DMS153 treated with DMSO at 0.1 percent for 48 hours (cell line): ENCODE measurements around the gene CES5A.
"Not testable (repeated sequence)": the region's sequence is repeated elsewhere in the genome, so short reads cannot be mapped to it uniquely, and the experiment has no call there.

Experiments
- DNase-seq: peaks from one replicate; lab custom pipeline; 2025; ENCODE audit not compliant: unreplicated experiment; lab: John Stamatoyannopoulos, UW

Gene CES5A

DNA sequence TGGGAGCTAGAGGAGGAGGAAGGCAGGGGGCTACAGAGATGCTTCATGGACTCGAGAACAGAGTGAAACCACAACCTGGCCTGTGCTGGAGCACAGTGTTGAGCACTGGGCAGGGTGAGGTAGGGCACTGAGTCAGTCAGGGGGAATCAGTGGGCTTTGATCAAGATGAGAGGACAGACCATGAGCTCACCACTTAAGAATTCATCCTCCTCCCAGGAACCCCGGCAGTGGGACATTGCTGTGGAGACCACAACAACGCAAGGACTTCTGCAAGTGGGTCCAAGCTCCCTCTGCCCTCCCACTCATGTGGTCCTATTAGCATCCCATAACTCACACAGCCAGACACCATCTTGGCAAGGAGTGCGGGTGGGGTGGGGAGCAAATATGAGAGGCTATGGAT is 1.7 kb upstream of the CES5A start:
- DNase-seq, result no peak

DNA sequence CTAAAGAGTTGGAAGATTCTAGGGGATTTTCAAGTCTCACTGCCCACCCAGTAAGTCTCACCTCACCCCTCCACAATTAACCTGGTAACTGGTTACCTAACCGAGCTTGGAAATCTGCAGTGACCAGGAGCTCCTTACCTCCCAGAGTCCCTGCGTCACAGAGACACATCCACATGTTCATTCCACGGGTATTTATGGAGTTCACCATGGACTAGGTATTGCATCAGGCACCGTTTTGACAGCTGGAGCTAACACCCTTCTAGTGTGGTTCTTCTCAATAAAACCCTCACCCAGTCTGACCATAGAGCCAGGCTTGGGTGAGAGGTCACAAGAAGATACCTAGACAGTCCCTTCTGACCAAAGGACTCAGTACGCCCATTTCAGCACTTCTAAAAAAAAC is 2.1 kb downstream of the CES5A start:
- no peak for DNase-seq

DNA sequence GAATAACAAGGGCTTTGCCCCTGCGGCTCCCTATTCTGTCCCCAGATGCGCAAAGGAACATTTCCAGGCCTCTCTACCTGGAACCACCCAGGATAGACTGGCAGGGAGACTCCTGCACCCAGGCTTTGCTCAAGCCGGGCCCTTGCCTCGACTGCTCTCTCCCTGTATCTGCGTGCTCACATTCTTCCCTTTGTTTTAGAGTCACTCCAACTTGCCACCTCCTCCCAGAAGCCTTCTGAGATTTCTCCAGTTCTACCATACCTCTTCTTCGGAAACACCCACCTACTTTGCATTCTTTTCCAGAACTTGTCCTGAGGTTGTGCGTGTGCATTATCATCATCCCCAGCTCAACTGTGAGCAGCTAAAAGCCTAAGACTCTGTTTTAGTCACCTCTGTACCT is 3.0 kb downstream of the CES5A start:
- no peak for DNase-seq

DNA sequence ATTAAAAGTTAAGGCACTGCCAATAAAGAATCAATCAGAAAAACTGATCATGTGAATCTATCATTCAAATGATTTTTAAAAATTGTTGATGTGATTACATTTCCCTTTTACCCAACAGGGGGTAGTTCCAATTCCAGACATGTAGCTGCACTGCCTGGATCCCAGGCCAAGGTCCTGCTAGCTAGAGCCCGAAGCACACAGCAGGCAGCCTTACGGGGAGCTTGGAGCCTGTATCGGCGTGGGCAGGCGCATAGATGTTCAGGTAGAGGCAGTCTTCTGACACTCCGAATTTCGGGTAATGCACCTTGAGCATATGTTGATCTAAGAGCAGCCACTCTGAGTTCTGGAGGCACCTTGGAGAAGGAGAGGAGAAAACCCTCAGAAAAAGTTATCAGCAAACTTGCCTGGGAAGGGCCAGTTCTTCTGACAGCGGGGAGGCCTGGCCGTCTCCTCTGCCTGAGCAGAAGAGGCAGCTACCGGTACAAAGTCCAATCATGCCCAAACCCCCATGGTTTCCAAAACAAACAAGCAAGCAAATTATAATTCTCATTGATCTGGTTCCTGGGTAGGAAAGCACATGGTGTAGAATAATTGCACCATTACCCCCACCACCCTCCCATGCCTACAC is 3.6 kb downstream of the CES5A start:
- no peak for DNase-seq

DNA sequence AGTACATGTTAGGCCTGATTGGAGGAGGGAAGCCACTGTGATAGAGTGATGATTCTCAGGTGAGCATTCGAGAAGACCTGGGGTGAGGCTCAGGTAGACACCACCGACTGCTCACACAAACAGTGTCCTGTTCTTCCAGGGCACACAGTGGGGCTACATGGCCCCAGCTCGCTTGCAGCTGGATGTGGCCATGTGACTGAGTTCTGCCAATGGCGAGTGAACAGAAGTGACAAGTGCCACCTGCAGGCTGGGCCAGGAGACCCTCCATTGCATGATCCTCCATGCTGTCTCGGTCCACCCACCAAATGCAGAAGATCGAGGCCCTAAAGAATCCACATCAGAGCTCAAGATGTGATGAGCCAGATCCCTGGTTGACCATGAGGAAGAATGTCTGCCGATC is 6.2 kb downstream of the CES5A start:
- DNase-seq, result no peak

DNA sequence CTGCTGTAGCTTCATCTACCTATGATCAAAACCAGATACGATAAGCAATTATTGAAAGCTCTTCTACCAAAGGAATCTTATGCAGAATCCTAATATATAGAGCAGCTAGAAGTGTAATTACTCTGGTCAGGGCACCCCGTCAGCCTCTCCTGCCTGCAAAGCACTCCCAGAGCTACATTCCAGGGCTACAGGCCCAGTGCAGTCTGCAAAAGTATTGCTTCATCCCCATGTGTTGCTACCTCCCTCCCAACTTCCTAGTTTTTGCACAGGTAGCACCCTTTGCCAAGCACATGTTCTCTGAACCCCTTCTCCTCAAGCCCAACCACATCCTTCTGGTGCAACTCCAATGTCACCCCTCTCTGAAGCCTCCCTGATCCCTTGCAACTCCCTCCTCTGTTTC is 7.0 kb downstream of the CES5A start:
- no peak for DNase-seq

DNA sequence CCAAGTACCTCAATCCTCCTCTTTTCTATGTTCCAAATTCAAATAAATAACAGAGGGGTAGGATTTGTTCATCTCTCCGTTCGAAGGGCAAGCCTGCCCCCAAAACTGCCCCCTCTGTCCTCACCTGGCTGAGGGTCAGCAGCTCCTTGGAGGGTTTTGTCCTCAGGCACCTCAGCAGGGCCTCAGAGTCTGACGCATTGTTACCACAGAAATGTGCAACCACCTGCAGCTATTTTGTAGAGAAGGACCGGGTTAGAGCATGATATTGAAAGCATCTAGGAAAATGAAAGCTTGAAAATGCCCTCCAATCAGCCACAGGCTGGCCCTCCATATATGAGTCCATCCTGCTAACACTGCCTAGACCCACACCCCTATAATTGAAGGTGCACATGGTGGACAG is 13.9 kb downstream of the CES5A start:
- no peak for DNase-seq

DNA sequence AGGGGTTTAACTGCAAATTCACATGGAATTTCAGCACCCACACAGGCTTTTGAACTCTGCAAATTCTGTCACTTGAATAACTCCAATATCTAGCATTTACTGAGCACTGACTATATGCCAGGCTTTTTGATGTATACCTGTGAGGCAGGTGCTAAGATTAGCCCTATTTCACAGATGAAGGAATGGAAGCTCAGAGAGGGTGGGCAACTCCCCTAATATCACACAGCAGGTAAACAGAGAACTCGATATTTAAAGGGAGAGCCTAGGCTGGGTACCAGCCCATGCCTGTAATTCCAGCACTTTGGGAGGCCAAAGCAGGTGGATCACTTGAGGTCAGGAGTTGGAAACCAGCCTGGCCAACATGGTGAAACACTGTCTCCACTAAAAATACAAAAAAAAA is 17.5 kb downstream of the CES5A start:
- DNase-seq, result not testable (repeated sequence)

DNA sequence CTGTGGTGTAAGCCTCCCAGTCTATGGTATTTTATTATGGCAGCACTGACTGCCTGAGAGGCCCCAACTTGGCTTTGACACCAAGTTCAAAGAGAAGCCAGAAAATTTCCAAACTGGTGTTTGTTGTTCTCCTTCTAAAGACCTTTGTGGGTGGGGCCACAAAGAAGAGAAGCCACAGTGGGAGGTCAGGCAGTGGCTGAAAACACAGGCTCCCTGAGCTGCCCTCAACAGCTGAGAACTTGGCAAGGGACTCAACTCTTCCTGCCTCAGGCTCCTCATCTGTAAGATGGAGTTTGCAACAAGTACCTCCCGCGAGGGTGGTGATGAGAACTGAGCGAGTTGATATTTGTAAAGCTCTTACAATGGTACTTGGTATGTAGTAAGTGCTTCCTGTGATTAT is 18.2 kb downstream of the CES5A start:
- DNase-seq, result no peak

DNA sequence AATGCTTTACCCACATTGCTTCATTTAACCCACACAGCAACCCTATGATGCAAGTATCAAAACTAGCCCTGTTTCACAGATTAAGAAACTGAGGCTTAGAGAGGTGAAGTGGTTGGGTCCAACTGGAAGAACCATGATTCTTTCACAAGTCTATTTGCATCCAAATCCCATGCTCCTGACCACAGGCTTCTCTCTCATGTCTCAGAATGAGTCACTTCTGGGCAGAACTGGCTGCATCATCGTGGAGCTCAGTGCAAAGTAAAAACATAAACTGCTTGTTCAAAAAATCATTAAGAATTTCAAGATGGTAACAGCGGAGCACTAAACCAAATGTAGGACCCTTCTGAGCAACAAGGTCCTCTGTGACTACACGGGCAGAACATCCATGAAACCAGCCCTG is 22.1 kb downstream of the CES5A start:
- DNase-seq, result no peak

DNA sequence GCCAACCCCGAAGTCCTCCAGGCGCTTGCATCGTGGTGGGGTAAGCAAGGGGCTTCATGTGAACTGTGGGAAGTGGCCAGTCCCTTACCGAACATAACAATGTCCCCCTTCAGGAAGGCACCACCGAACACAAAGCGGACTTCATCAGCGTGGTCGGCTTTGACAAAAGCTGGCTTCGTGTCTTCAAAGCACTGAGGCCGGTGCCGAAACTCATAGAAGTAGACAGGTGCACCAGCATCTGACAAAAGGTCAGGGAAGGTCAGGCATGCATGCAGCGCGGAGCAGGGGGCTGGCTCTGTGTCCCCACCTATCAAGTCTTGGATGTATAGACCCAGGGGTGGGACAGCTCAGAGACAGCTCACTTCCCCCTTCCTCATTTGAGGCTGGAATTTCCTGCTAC is 25.6 kb downstream of the CES5A start:
- DNase-seq, result no peak

DNA sequence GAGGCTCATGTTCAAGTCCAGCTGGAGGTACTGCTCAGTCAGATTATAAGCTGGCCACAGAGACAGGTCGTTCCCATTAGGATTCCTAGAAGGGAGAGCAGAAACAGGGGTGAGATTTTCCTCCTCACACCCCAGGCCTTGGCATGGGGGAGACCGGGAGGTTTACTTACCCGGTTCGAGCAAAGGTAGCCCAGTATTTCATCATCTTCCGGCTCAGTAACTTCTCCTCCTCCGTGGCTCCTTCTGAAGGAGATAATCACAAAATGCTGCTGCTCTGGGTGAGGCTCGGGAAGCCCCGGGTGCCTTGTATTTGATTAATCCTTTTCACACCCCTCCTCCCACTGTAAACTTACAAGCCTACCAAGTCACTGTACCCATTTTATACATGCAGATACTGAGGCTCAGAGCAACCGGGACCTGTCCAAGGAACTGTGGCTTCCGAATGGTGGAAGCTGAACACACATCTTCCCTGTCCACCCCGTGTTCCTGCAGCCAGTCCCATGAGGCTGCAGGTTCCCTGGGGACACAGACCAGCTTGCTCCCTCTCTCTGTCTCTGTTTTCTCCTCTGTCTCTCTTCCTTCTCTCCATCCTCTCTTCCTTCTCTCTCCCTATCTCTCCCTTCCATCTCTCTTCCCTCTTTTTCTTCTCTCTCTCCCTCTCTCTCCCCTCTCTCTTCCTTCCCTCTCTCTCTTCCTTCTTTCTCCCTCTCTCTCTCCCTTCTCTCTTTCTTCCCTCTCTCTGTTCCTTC is 28.4 kb downstream of the CES5A start:
- DNase-seq, result no peak

DNA sequence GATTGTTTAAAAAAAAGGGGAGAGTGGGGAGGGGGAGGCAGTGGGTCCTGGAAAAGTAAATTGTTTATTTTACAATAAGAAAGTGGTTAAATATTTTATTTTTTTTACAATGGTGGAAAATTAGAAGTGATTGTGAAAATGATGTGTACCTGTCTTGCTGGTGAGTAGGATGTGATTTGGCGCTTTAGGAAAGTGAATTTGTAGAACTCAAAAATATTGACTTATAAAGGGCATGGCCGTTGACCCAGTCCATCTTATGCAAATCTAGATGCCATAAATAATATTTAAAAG is 32.1 kb downstream of the CES5A start:
- no peak for DNase-seq

DNA sequence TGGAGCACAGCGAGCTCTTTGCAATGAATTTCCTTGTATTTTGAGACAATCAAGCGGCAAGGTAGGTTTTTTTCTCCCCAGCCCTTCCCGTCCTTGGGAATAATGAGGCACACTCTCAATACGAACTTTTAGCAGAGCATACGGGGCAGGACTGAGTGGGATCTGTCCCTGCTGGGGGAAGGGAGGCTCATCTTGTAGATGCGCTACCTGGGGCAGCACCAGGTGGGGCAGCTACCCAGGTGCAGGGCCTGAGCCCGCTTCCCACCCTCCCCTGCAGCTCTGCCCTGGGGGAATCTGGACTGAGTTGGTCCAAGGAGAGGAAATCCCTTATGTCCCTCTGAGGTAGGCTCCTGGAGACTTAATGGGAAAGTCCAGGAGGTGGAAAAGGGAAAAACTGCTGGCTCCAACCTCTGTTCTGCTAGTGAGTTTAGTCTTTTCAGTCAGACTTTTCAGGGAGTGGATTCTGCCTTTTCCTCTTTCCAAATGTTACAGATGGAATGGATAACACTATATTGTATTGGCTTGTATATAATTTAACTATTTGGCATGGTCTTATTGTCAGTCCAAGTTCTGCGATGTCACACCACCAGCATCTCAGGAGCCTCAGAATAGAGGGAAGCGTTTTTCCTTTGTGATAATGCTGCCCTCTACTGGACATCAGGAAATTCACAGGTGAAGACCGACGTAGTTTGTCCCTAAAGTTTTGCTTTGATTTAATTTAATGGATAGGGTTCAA is 32.6 kb downstream of the CES5A start:
- DNase-seq, result peak; percentile 69

DNA sequence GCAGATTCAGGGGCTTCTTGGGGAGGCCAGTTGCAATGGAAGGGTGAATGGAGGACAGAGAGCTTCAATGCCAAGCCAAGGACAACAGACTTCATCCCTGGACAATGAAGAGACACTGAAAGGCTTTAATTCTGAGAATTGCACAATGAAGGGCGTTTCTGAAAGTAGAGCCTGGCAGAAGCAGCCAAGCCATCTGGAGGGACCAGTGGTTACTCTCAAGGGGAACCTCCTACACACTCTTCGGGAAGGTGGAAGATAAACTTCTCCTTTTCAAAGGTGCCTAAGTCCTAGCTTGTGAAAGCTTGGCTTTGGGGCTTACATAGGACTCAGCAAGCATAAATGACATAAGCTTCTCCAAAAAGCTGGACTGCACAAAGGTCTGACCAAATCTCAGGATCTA is 36.1 kb downstream of the CES5A start:
- DNase-seq, result no peak

DNA sequence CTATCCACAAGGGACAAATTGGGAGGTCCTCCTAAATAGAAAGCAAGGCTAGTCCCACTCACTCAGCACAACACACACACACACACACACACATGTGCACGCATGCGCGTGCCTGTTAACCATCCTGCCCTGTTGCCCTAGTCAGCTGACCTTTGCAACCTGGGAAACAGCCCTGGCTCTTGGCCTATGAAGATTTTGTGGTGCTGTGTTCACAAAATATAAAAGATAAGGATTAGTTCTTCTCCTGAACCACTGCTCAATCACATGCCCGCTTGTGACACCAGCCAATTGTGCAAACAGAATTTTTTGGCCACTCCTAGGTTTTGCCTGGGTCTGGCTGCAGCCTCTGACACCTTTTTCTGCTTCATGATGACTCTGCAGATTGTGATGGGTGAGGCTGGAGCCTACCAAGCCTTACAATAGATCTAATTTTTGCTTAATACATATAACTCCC is 39.0 kb downstream of the CES5A start:
- DNase-seq, result no peak

DNA sequence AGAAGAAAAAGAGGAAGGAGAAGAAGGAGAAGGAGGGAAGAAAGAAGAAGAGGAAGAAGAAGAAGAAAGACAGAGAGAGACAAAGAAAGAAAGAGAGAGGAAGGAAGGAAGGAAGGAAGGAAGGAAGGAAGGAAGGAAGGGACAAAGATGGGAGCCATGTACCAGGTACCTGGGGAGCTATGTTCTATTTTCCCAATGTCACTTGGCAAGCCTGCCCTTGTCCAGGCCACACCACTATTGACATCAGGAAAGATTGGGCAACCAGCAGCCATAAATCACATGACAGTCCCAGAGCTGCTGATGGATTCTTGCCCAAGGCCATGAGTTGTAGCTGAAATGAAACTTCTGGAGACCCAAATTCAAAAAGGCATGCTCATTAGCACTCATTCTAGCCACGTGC is 39.6 kb downstream of the CES5A start:
- no peak for DNase-seq

DNA sequence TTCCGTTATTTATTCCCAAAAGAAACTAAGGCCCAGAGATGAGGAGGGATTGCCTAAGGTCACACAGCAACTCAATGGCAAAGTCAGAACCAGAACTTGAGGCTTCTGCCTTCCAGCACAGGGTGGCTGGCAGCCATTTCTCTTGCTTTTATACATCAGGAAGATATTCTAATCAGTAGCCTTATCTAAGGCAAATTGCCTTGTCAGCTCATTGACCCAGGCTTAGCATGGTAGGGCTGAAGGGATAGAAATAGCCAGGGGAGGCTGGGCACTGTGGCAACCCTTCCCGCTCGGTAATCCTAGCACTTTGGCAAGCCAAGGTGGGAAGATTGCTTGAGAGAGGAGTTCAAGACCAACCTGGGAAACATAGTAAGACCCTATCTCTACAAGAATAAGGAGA is 40.0 kb downstream of the CES5A start:
- DNase-seq, result not testable (repeated sequence)

DNA sequence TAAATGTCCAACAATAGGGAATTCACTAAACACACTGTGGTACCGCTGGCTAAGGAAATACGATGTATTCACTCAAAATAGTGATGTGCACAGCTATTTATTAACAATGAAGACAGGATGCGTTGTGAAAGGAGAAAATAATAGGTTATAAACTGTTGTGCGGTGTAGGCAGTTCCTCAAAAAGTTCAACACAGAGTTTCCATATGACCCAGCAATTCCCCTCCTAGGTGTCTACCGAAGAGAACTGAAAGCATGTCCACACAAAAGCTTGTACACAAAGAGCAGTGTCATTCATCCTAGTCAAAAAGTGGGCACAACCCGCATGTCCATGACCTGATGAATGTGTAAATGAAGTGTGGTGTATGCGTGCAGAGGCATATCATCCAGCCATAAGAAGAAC is 41.1 kb downstream of the CES5A start:
- no peak for DNase-seq

DNA sequence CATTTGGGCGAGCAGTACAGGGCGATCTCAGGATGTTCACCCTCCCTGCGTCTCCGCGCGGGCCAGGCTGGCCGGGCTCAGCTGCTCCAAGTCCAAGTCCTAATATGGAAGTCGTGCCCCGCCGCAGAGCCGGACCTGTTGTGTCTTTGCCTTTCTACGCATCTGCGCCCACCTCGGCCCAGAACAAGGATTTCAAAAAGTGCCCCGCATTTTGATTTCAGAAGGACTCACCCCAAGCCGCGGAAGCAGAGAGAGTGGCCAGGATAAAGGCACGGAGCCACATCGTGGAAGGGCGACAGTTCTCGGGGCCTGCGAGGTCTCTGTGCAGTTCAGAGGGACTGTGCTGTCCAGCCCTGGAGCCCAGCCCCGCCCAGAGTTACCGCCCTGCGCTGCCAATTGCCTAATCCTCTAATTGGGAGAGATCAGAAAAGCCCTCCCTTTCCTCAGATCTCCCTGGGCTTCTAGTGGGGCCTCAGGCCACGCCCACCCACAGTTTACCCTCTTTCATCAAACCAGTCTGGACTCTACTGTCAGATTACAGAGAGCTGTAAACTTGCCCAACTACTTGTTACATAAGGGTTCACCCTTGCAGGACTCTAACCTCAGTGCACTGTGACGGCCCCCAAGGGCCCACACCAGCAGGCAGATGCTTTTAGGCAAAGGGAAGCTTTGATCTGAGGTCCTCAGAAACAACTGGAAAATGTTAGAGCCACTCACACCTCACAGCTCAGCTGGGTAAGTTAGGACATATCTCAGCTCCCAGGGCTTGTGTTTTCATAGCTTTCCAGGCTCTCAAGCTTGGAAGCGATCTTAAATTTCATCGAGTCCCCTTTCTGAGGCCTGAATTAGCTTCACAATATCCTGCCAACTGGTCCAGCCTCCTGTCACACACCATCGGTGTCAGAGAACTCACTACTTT is 42.1 kb downstream of the CES5A start, which contains the start of gene CES1:
Gene CES1, minus strand, starts transcription at position 324 of the 919 bp plus-strand sequence. Its CDS starts 41 bp downstream, at position 283.
- DNase-seq, result no peak

DNA sequence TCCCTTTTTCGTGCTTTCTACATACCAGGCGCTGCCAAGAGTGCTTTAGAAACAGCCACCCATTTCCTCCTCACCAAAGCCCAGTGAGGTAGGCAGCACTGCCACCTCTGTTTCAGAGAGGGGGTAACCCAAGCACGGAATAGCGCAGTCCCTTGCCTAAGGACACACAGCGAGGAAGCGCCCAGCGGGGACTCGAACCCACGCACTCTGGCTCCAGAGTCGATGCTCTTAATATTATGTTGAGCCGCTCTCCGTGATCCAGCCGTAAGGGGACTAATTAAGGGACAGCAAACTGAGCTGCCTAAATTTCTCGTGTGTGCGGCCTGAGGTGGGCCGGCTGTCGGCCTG is 42.8 kb downstream of the CES5A start:
- no peak for DNase-seq
